SU-DHL-6 (cell line): ENCODE results near the gene SERPINA6.

Experiments
- CTCF ChIP-seq: fragments of 200-600 bp; sonication (generic); IDR thresholded peaks from one replicate; pipeline ENCODE4 v1.5.1; 2017; ENCODE audit warnings: antibody characterized with exemption, mild to moderate bottlenecking, low read length, moderate library complexity; ENCODE audit not compliant: insufficient read depth, poor library complexity, severe bottlenecking
- EZH2phosphoT487 ChIP-seq: fragments of 200-600 bp; sonication (generic), shearing (Covaris generic); conservative IDR thresholded peaks from 2 replicates; pipeline ENCODE4 v1.6.1; 2018; ENCODE audit warnings: mild to moderate bottlenecking, antibody characterized with exemption, low read length, moderate library complexity, mixed read lengths

GRCh38 chr14:94328196-94328595, 5.1 kb upstream of the SERPINA6 start:
- TF ChIP-seq CTCF (no peak), EZH2phosphoT487 (no peak)
